ENCODE results near the gene MBNL1. TPM values are rescaled to one million over a fixed set of nuclear protein-coding genes. Genes with fewer than 3 reads are reported as not detected.

Gene MBNL1
- total and polyA plus RNA-seq, 2 of the 13 experiments (the other 11 are each of a cell fraction or from before 2014, with no cell fraction given) = 27.1 to 55.4 TPM

- no peak for TF ChIP-seq ZBTB49 (CRISPR knock-in tag; IDR thresholded peaks at IDR 0.05; ENCODE audit: borderline replicate concordance)
- TF ChIP-seq TRIM24 (CRISPR knock-in tag; IDR thresholded peaks at IDR 0.05) = no peak
- TF ChIP-seq MYPOP (CRISPR knock-in tag; IDR thresholded peaks at IDR 0.05) = no peak; the same call in none of the 2 replicates
- TF ChIP-seq ELF1 (CRISPR knock-in tag; IDR thresholded peaks at IDR 0.05) = peak; percentile 33; the same call in 1 of the 2 replicates
- TF ChIP-seq ZNF816 (CRISPR knock-in tag; IDR thresholded peaks at IDR 0.05; ENCODE audit: borderline replicate concordance) = 0 out of 2 replicates have a peak, but pooled peaks have one; percentile 70
- no peak for TF ChIP-seq GATAD1 (CRISPR knock-in tag; IDR thresholded peaks at IDR 0.05)
- TF ChIP-seq RBM39 (IDR thresholded peaks at IDR 0.05; ENCODE audit: low read depth, low read length, poor library complexity, severe bottlenecking) = peak; percentile 74
- TF ChIP-seq RORA (CRISPR knock-in tag; IDR thresholded peaks at IDR 0.05) = no peak
- no peak for TF ChIP-seq MTA1 (CRISPR knock-in tag; IDR thresholded peaks at IDR 0.05; ENCODE audit: borderline replicate concordance)
- peak; percentile 69 for TF ChIP-seq SPEN (CRISPR knock-in tag; IDR thresholded peaks at IDR 0.05; ENCODE audit: low read depth)
- TF ChIP-seq NCOR1 (IDR thresholded peaks at IDR 0.05; ENCODE audit: borderline replicate concordance, low read length) = no peak
- TF ChIP-seq ZNF235 (CRISPR knock-in tag; IDR thresholded peaks at IDR 0.05; ENCODE audit: borderline replicate concordance) = no peak
- 0 out of 2 replicates have a peak, but pooled peaks have one; percentile 34 for TF ChIP-seq SNAPC5 (CRISPR knock-in tag; IDR thresholded peaks at IDR 0.05; ENCODE audit: borderline replicate concordance)
- no peak for TF ChIP-seq RARG (CRISPR knock-in tag; IDR thresholded peaks at IDR 0.05; ENCODE audit: low read depth)
- TF ChIP-seq ZMYM4 (CRISPR knock-in tag; IDR thresholded peaks at IDR 0.05) = peak; percentile 51; the same call in 1 of the 2 replicates
- no peak for TF ChIP-seq DMTF1 (CRISPR knock-in tag; IDR thresholded peaks at IDR 0.05)
- TF ChIP-seq ZNF20 (CRISPR knock-in tag; IDR thresholded peaks at IDR 0.05) = peak; percentile 85
- no peak for TF ChIP-seq JARID2 (CRISPR knock-in tag; IDR thresholded peaks at IDR 0.05; ENCODE audit: insufficient replicate concordance)
- TF ChIP-seq ATRX (CRISPR knock-in tag; IDR thresholded peaks at IDR 0.05; ENCODE audit: borderline replicate concordance) = no peak
- TF ChIP-seq MYNN (CRISPR knock-in tag; IDR thresholded peaks at IDR 0.05; ENCODE audit: low read depth) = no peak
- TF ChIP-seq REL (CRISPR knock-in tag; conservative IDR thresholded peaks at IDR 0.05) = no peak
- TF ChIP-seq NONO (IDR thresholded peaks at IDR 0.05) = no peak
- no peak; the same call in 1 of the 2 replicates for TF ChIP-seq NONO (CRISPR knock-in tag; conservative IDR thresholded peaks at IDR 0.05)
- TF ChIP-seq MIXL1 (CRISPR knock-in tag; IDR thresholded peaks at IDR 0.05) = no peak
- peak; percentile 70 for TF ChIP-seq TAF1 (CRISPR knock-in tag; IDR thresholded peaks at IDR 0.05)
- no peak for TF ChIP-seq ZNF496 (CRISPR knock-in tag; IDR thresholded peaks at IDR 0.05; ENCODE audit: insufficient replicate concordance)
Observed at GRCh38 chr3:152268555-152269055, at the start of gene MBNL1 (continued).
